Measurements from ENCODE around the gene PTPRM.

- no peak for TF ChIP-seq CTCF (IDR thresholded peaks at IDR 0.05)
- no peak for TF ChIP-seq EZH2 (IDR thresholded peaks at IDR 0.05)
Observed at GRCh38 chr18:7750966-7751365, 183.8 kb downstream of the PTPRM start.

Measured in neural progenitor cell (in vitro differentiated cells).